OCI-LY1 (cell line): ENCODE results near the gene MYO18B.

Source experiments
- H2AFZ ChIP-seq: fragments of 200-600 bp; sonication (generic), shearing (Covaris generic); 2 replicates; pipeline ENCODE4 v1.6.0; 2014; ENCODE audit warnings: antibody characterized with exemption, mild to moderate bottlenecking, low read length
- H3F3A ChIP-seq: fragments of 200-600 bp; sonication (generic), shearing (Covaris generic); 2 replicates; pipeline ENCODE4 v1.6.0; 2014; ENCODE audit warnings: mild to moderate bottlenecking, antibody characterized with exemption, low read length, moderate library complexity; ENCODE audit not compliant: insufficient read depth
- H3K27ac ChIP-seq: fragments of 200-600 bp; sonication (generic); 2 replicates; pipeline ENCODE4 v1.5.1; 2014; ENCODE audit warnings: low read length, mixed run types, mild to moderate bottlenecking, low read depth; ENCODE audit not compliant: poor library complexity, severe bottlenecking
- H3K27me3 ChIP-seq: fragments of 200-600 bp; sonication (generic); 2 replicates; pipeline ENCODE4 v1.6.0; 2014; ENCODE audit warnings: antibody characterized with exemption, mild to moderate bottlenecking, low read length, moderate library complexity; ENCODE audit not compliant: insufficient read depth
- H3K36me3 ChIP-seq: fragments of 200-600 bp; sonication (generic); 2 replicates; pipeline ENCODE4 v1.6.1; 2014; ENCODE audit warnings: mild to moderate bottlenecking, antibody characterized with exemption, low read length, moderate library complexity, mixed read lengths; ENCODE audit not compliant: insufficient read depth
- H3K4me1 ChIP-seq: fragments of 200-600 bp; sonication (generic); 2 replicates; pipeline ENCODE4 v1.5.1; 2014; ENCODE audit warnings: mild to moderate bottlenecking, low read length, moderate library complexity; ENCODE audit not compliant: insufficient read depth, severe bottlenecking
- H3K4me2 ChIP-seq: fragments of 200-600 bp; sonication (generic), shearing (Covaris generic); 2 replicates; pipeline ENCODE4 v1.6.1; 2014; ENCODE audit warnings: low read length
- H3K4me3 ChIP-seq: fragments of 200-600 bp; sonication (generic); 2 replicates; pipeline ENCODE4 v1.5.1; 2014; ENCODE audit warnings: low read length, low read depth, mild to moderate bottlenecking, mixed read lengths; ENCODE audit not compliant: poor library complexity, severe bottlenecking
- H3K79me2 ChIP-seq: fragments of 200-600 bp; shearing (Covaris generic); 2 replicates; pipeline ENCODE4 v1.6.1; 2016; ENCODE audit warnings: mixed run types, low read length, mixed read lengths; ENCODE audit not compliant: insufficient read depth
- H3K9ac ChIP-seq: fragments of 200-600 bp; sonication (generic), shearing (Covaris generic); 2 replicates; pipeline ENCODE4 v1.6.1; 2014; ENCODE audit warnings: mild to moderate bottlenecking, low read length, mixed read lengths
- H3K9me2 ChIP-seq: fragments of 200-600 bp; sonication (generic), shearing (Covaris generic); 2 replicates; pipeline ENCODE4 v1.6.1; 2014; ENCODE audit warnings: low read depth, mild to moderate bottlenecking, low read length, mixed read lengths
- H3K9me3 ChIP-seq: fragments of 200-600 bp; shearing (Covaris generic); 2 replicates; pipeline ENCODE4 v1.6.1; 2014; ENCODE audit warnings: low read length, mixed read lengths
- H4K20me1 ChIP-seq: fragments of 200-600 bp; sonication (generic), shearing (Covaris generic); 2 replicates; pipeline ENCODE4 v1.6.0; 2016; ENCODE audit warnings: mild to moderate bottlenecking, low read length; ENCODE audit not compliant: insufficient read depth
- CTCF ChIP-seq: fragments of 200-600 bp; sonication (generic), shearing (Covaris generic); IDR thresholded peaks from 2 replicates; pipeline ENCODE4 v1.5.1; 2017; ENCODE audit warnings: mild to moderate bottlenecking, antibody characterized with exemption, low read length, moderate library complexity, mixed read lengths
- EZH2 ChIP-seq: fragments of 200-600 bp; sonication (generic), shearing (Covaris generic); IDR thresholded peaks from 2 replicates; pipeline ENCODE4 v1.8.0; 2017; ENCODE audit warnings: borderline replicate concordance, mixed run types, mild to moderate bottlenecking, antibody characterized with exemption, low read length, moderate library complexity, mixed read lengths

The MYO18B gene

DNA sequence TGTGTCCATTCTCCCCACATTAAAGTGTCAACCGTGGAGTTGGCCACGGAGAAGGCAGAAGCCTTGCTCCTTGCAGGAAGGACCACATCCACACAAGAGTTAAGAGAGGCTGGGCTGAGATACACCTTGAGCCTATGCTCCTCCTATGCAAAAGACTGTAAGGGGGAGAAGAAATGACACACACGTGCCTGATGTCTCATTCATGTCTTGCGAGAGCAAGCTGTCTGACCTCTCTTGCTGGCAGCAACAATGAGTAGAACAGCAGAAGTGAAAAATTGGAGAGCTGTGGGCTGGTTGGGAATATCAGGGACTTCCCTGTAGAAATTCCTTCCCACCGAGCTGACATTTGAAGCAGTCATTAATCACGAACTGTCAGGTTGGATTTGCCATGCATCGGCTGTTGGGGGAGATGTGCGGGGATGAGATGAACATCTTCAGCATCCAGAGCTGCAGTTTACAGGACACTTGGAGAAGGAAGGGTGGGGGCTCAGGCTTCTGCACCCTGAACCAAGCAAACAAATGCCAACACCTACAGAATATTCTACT, 139.3 kb downstream of the MYO18B start:
- H3K4me1 ChIP-seq: no peaks in the 10 kb centered on the region
- H2AFZ ChIP-seq: no peak overlapping the region
- no peaks in the 10 kb centered on the region for H3K27me3 ChIP-seq
- no peaks in the 10 kb centered on the region for H3K36me3 ChIP-seq
- TF ChIP-seq CTCF: no peak
- TF ChIP-seq EZH2: no peak
- no peaks in the 10 kb centered on the region for H3K9me2 ChIP-seq
- H3K4me2 ChIP-seq: no peak overlapping the region
- no peak overlapping the region for H3K9ac ChIP-seq
- no peaks in the 10 kb centered on the region for H4K20me1 ChIP-seq
- no peaks in the 10 kb centered on the region for H3K9me3 ChIP-seq
- no peaks in the 10 kb centered on the region for H3K79me2 ChIP-seq
- no peak overlapping the region for H3K27ac ChIP-seq
- H3F3A ChIP-seq: no peaks in the 10 kb centered on the region
- H3K4me3 ChIP-seq: no peak overlapping the region

GRCh38 chr22:25882360-25882759, 140.4 kb downstream of the MYO18B start:
- H3K9me2 ChIP-seq: no peaks in the 10 kb centered on the region
- H3K4me2 ChIP-seq: no peak overlapping the region
- H3K4me3 ChIP-seq: no peak overlapping the region
- no peak overlapping the region for H2AFZ ChIP-seq
- H4K20me1 ChIP-seq: no peaks in the 10 kb centered on the region
- TF ChIP-seq EZH2 (no peak), CTCF (no peak)
- no peaks in the 10 kb centered on the region for H3K27me3 ChIP-seq
- no peaks in the 10 kb centered on the region for H3K4me1 ChIP-seq
- no peaks in the 10 kb centered on the region for H3K79me2 ChIP-seq
- H3K36me3 ChIP-seq: no peaks in the 10 kb centered on the region
- H3K27ac ChIP-seq: no peak overlapping the region
- no peaks in the 10 kb centered on the region for H3F3A ChIP-seq
- H3K9me3 ChIP-seq: no peaks in the 10 kb centered on the region
- no peak overlapping the region for H3K9ac ChIP-seq

- Histone ChIP-seq H3K4me2 (no peak overlapping the region), H3K27ac (no peak overlapping the region)
Measured at GRCh38 chr22:25883482-25884033, 141.6 kb downstream of the MYO18B start.

More at GRCh38 chr22:25883482-25884033, 141.6 kb downstream of the MYO18B start:
- no peak for TF ChIP-seq CTCF
- no peak for TF ChIP-seq EZH2
- Histone ChIP-seq H3F3A (no peaks in the 10 kb centered on the region), H3K4me1 (no peaks in the 10 kb centered on the region), H3K9ac (no peak overlapping the region), H3K9me2 (no peaks in the 10 kb centered on the region), H3K27me3 (no peaks in the 10 kb centered on the region), H2AFZ (no peak overlapping the region), H3K79me2 (no peaks in the 10 kb centered on the region), H3K36me3 (no peaks in the 10 kb centered on the region), H3K9me3 (no peaks in the 10 kb centered on the region), H3K4me3 (no peak overlapping the region), H4K20me1 (no peaks in the 10 kb centered on the region)
